Esophagus squamous epithelium (tissue), 4 donors: Measurements from ENCODE around the gene TCF12.

Experiments used
- POLR2A ChIP-seq, 4 donors: fragments of 450-650 bp; IDR thresholded peaks; one replicate each; pipeline ENCODE4 v1.6.1; 2017; ENCODE audit warnings: antibody characterized with exemption in 4 of 4, mild to moderate bottlenecking in 4 of 4, moderate library complexity in 3 of 4
- TF ChIP-seq, protein P1 (sequence below), 6 experiments: fragments of 450-650 bp in 4 of 6; fragments of 200-600 bp in 2 of 6; sonication (generic) in 2 of 6; IDR thresholded peaks; one replicate each; pipeline ENCODE4 v1.5.1; 2016 to 2019; ENCODE audit warnings: antibody characterized with exemption in 6 of 6, mild to moderate bottlenecking in 4 of 6, moderate library complexity in 4 of 6

DNA sequence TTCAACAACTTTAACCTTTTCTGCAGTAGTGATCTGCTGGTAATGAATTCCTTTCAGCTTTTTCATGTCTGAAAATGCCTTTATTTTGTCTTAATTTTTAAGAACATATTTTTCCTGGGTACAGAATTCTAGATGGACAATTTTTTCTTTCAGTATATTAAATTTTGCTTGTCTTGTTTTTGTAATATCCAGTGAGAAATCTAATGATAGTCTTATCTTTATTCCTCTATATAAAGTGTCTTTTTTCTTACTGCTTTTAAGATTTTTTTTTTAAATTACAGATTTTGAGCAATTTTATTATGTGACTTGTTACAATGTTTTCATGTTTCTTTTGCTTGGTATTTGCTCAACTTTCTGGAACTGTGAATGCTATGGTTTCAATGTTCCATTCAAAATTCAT is 38.1 kb downstream of the TCF12 start:
- TF ChIP-seq, protein P1, sequence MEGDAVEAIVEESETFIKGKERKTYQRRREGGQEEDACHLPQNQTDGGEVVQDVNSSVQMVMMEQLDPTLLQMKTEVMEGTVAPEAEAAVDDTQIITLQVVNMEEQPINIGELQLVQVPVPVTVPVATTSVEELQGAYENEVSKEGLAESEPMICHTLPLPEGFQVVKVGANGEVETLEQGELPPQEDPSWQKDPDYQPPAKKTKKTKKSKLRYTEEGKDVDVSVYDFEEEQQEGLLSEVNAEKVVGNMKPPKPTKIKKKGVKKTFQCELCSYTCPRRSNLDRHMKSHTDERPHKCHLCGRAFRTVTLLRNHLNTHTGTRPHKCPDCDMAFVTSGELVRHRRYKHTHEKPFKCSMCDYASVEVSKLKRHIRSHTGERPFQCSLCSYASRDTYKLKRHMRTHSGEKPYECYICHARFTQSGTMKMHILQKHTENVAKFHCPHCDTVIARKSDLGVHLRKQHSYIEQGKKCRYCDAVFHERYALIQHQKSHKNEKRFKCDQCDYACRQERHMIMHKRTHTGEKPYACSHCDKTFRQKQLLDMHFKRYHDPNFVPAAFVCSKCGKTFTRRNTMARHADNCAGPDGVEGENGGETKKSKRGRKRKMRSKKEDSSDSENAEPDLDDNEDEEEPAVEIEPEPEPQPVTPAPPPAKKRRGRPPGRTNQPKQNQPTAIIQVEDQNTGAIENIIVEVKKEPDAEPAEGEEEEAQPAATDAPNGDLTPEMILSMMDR (IDR thresholded peaks at IDR 0.05), result no peak
- no peak for TF ChIP-seq POLR2A (IDR thresholded peaks at IDR 0.05)
